ENCODE measurements around the gene MAML2.
"Not testable (repeated sequence)": the region's sequence is repeated elsewhere in the genome, so short reads cannot be mapped to it uniquely, and the experiment has no call there.

Gene MAML2

DNA sequence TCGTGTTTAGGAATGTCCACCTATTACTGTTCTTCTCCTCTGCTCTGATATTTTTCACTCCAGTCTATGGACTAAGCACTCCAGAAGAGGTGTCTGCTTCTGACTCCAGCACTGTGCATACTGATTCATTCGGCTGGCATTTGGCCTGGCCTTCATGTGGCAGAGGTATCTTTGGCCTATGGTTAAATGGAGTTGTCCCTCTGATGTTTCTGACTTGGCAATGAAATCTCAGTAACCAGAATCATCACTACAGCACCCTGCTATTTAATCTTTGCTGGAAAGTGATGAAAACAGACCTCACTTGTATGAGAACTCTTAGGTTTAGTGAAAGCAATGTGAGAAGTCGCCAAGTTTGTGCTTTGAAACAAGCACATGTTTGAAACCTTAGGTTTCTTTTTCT, 155.2 kb downstream of the MAML2 start:
- Histone ChIP-seq H3K27me3 (ENCODE audit: insufficient read depth, low read length, poor library complexity) (no peaks in the 10 kb centered on the region), H3K23ac (ENCODE audit: low read length) (no peak overlapping the region), H3K9ac (ENCODE audit: low read length) (no peak overlapping the region), H3K4me2 (ENCODE audit: low read length) (no peak overlapping the region), H3K56ac (ENCODE audit: low read length) (no peak overlapping the region), H4K8ac (ENCODE audit: low read depth, low read length) (no peak overlapping the region), H3K4me1 (ENCODE audit: control insufficient read depth, low read depth, low read length) (no peaks in the 10 kb centered on the region), H3K27ac (ENCODE audit: low read depth, low read length) (no peak overlapping the region), H2BK5ac (ENCODE audit: low read length) (no peak overlapping the region), H2BK120ac (ENCODE audit: low read depth, low read length) (no peak overlapping the region), H2AK5ac (ENCODE audit: low read length) (no peak overlapping the region), H3K79me2 (ENCODE audit: control insufficient read depth, insufficient read depth, low read length) (no peaks in the 10 kb centered on the region), H3K4me3 (ENCODE audit: low read length) (no peak overlapping the region), H2BK15ac (replicated peaks; ENCODE audit: low read depth) (peak overlapping the region; percentile 36), H3K79me1 (ENCODE audit: low read length) (no peaks in the 10 kb centered on the region), H4K5ac (ENCODE audit: low read length) (no peak overlapping the region), H3K4ac (ENCODE audit: low read depth, low read length) (no peak overlapping the region), H3K18ac (ENCODE audit: low read length) (peak overlapping the region; percentile 22), H3K36me3 (ENCODE audit: control insufficient read depth, insufficient read depth, low read length) (no peaks in the 10 kb centered on the region)
- no peak for DNase-seq
- no CpG with 5 or more reads among the region's 3 CpGs for WGBS (ENCODE audit: extremely low coverage, insufficient coverage, low lambda C conversion rate)

DNA sequence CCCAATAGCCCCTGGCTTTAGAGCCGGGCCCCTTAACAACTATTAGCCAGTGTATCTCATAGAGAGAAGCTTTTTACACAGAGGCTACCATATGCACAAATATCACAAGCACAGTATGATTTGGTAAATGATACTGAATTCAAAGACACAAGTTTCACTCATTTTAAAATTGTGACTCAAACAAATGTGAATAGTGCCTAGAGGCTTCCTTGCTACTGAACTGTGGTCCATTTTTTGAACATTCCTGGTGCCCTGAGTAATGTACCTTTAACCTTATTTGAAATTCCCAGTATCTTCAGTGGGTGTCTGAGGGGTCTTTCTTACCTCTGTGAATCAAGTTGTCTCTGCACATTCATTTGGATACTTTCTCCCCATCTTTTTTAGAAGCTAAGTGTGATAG, 156.2 kb downstream of the MAML2 start:
- no peak for DNase-seq
- no peaks in the 10 kb centered on the region for H3K79me2 ChIP-seq (ENCODE audit: control insufficient read depth, insufficient read depth, low read length)
- H4K5ac ChIP-seq (ENCODE audit: low read length) = no peak overlapping the region
- H3K27ac ChIP-seq (ENCODE audit: low read depth, low read length) = no peak overlapping the region
- H3K4me1 ChIP-seq (ENCODE audit: control insufficient read depth, low read depth, low read length) = no peaks in the 10 kb centered on the region
- no peak overlapping the region for H2AK5ac ChIP-seq (ENCODE audit: low read length)
- no peaks in the 10 kb centered on the region for H3K36me3 ChIP-seq (ENCODE audit: control insufficient read depth, insufficient read depth, low read length)
- no peak overlapping the region for H4K8ac ChIP-seq (ENCODE audit: low read depth, low read length)
- no peak overlapping the region for H3K4me2 ChIP-seq (ENCODE audit: low read length)
- H2BK5ac ChIP-seq (ENCODE audit: low read length) = no peak overlapping the region
- H2BK120ac ChIP-seq (ENCODE audit: low read depth, low read length) = no peak overlapping the region
- H3K4ac ChIP-seq (ENCODE audit: low read depth, low read length) = no peak overlapping the region
- no peak overlapping the region for H3K9ac ChIP-seq (ENCODE audit: low read length)
- H2BK15ac ChIP-seq (replicated peaks; ENCODE audit: low read depth) = no peak overlapping the region
- WGBS (ENCODE audit: extremely low coverage, insufficient coverage, low lambda C conversion rate) = no CpG with 5 or more reads among the region's 1 CpG
- no peak overlapping the region for H3K23ac ChIP-seq (ENCODE audit: low read length)
- H3K18ac ChIP-seq (ENCODE audit: low read length) = peak overlapping the region; percentile 30
- no peaks in the 10 kb centered on the region for H3K79me1 ChIP-seq (ENCODE audit: low read length)
- no peaks in the 10 kb centered on the region for H3K27me3 ChIP-seq (ENCODE audit: insufficient read depth, low read length, poor library complexity)
- H3K56ac ChIP-seq (ENCODE audit: low read length) = no peak overlapping the region
- no peak overlapping the region for H3K4me3 ChIP-seq (ENCODE audit: low read length)

DNA sequence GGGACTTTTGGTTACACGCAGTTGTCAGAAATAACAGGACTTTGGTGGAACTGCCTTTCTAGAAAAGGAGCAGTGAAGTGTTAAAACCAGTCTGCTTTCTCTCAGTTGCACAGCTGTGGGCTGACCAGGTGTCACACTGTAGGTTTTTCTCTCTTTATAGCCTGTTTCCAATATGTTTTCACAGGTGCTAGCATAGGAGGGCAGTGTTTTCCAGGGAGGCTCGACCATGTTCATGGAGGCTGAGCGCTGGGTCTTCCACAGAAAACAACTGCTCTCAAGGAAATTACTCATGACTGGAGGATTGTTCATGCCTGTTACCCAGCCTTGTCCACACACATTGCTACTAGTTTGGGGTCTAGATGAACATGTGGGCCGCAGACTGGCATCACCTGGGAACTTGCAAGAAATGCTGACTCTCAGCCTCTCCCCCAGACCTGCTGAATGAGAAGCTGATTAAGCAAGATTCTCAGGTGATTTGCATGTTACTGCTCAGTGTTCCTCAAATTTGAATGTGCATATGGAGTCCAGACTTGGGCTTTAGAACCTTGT, 157.7 kb downstream of the MAML2 start:
- H4K8ac ChIP-seq (ENCODE audit: low read depth, low read length) = peak overlapping the region; percentile 96
- H3K18ac ChIP-seq (ENCODE audit: low read length) = peak overlapping the region; percentile 46
- no peak overlapping the region for H3K23ac ChIP-seq (ENCODE audit: low read length)
- no peak overlapping the region for H3K4me3 ChIP-seq (ENCODE audit: low read length)
- H3K79me2 ChIP-seq (ENCODE audit: control insufficient read depth, insufficient read depth, low read length) = no peaks in the 10 kb centered on the region
- no peak overlapping the region for H2BK120ac ChIP-seq (ENCODE audit: low read depth, low read length)
- no peak overlapping the region for H3K4ac ChIP-seq (ENCODE audit: low read depth, low read length)
- WGBS (ENCODE audit: extremely low coverage, insufficient coverage, low lambda C conversion rate) = no CpG with 5 or more reads among the region's 4 CpGs
- no peak overlapping the region for H3K9ac ChIP-seq (ENCODE audit: low read length)
- H3K27me3 ChIP-seq (ENCODE audit: insufficient read depth, low read length, poor library complexity) = no peaks in the 10 kb centered on the region
- H2BK5ac ChIP-seq (ENCODE audit: low read length) = no peak overlapping the region
- H2BK15ac ChIP-seq (replicated peaks; ENCODE audit: low read depth) = no peak overlapping the region
- no peak for DNase-seq
- no peaks in the 10 kb centered on the region for H3K36me3 ChIP-seq (ENCODE audit: control insufficient read depth, insufficient read depth, low read length)
- H4K5ac ChIP-seq (ENCODE audit: low read length) = no peak overlapping the region
- H3K27ac ChIP-seq (ENCODE audit: low read depth, low read length) = no peak overlapping the region
- no peak overlapping the region for H3K56ac ChIP-seq (ENCODE audit: low read length)
- no peak overlapping the region for H3K4me2 ChIP-seq (ENCODE audit: low read length)
- H3K4me1 ChIP-seq (ENCODE audit: control insufficient read depth, low read depth, low read length) = peaks cover 4% of the 10 kb centered on the region
- no peak overlapping the region for H2AK5ac ChIP-seq (ENCODE audit: low read length)
- no peaks in the 10 kb centered on the region for H3K79me1 ChIP-seq (ENCODE audit: low read length)

DNA sequence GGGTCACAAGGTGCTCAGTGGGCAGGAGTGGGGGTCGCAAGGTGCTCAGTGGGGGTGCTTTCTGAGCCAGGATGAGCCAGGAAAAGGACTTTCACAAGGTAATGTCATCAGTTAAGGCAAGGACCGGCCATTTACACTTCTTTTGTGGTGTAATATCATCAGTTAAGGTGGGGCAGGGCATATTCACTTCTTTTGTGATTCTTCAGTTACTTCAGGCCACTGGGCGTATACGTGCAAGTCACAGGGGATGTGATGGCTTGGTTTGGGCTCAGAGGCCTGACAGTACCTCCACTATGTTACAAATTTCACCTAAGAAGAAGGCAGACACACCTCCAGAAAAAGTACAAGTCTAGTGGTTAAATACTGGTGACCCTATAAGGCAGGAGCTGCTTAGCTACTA, 162.1 kb downstream of the MAML2 start:
- H3K79me2 ChIP-seq (ENCODE audit: control insufficient read depth, insufficient read depth, low read length); H2BK120ac ChIP-seq (ENCODE audit: low read depth, low read length); H2BK15ac ChIP-seq (replicated peaks; ENCODE audit: low read depth); H3K27me3 ChIP-seq (ENCODE audit: insufficient read depth, low read length, poor library complexity); H3K4ac ChIP-seq (ENCODE audit: low read depth, low read length); H3K4me3 ChIP-seq (ENCODE audit: low read length); H3K27ac ChIP-seq (ENCODE audit: low read depth, low read length); H2BK5ac ChIP-seq (ENCODE audit: low read length); H3K9ac ChIP-seq (ENCODE audit: low read length); H3K4me1 ChIP-seq (ENCODE audit: control insufficient read depth, low read depth, low read length); H2AK5ac ChIP-seq (ENCODE audit: low read length); H3K36me3 ChIP-seq (ENCODE audit: control insufficient read depth, insufficient read depth, low read length); H3K23ac ChIP-seq (ENCODE audit: low read length); H3K79me1 ChIP-seq (ENCODE audit: low read length); H3K4me2 ChIP-seq (ENCODE audit: low read length); H4K8ac ChIP-seq (ENCODE audit: low read depth, low read length); DNase-seq; H4K5ac ChIP-seq (ENCODE audit: low read length); H3K18ac ChIP-seq (ENCODE audit: low read length); H3K56ac ChIP-seq (ENCODE audit: low read length): not testable (repeated sequence)
- WGBS (ENCODE audit: extremely low coverage, insufficient coverage, low lambda C conversion rate) = no CpG with 5 or more reads among the region's 4 CpGs

DNA sequence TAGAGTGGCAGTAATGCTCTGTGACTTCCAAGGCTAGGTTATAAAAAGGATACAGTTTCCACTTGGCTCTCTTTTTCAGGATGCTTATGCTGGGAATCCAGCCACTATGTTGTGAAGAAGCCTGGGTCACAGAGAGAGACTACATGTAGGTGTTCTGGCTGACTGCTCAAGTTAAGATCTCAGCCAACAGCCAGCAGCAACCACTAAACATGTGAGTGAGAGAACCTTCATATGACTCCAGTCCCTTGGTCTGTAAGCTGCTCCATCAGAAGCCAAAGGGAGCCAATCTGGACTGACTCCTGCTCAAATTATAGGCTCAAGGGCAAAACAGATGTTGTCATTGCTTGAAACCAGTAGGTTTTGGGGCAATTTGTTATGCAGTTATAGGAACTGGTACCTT, 162.7 kb downstream of the MAML2 start:
- no peak overlapping the region for H2BK120ac ChIP-seq (ENCODE audit: low read depth, low read length)
- H3K56ac ChIP-seq (ENCODE audit: low read length) = no peak overlapping the region
- no peak overlapping the region for H4K8ac ChIP-seq (ENCODE audit: low read depth, low read length)
- H3K36me3 ChIP-seq (ENCODE audit: control insufficient read depth, insufficient read depth, low read length) = no peaks in the 10 kb centered on the region
- H2AK5ac ChIP-seq (ENCODE audit: low read length) = no peak overlapping the region
- H2BK5ac ChIP-seq (ENCODE audit: low read length) = no peak overlapping the region
- H3K9ac ChIP-seq (ENCODE audit: low read length) = no peak overlapping the region
- H2BK15ac ChIP-seq (replicated peaks; ENCODE audit: low read depth) = no peak overlapping the region
- peak; percentile 25 for DNase-seq
- peaks cover 4% of the 10 kb centered on the region for H3K4me1 ChIP-seq (ENCODE audit: control insufficient read depth, low read depth, low read length)
- no peak overlapping the region for H3K27ac ChIP-seq (ENCODE audit: low read depth, low read length)
- no peak overlapping the region for H3K4me2 ChIP-seq (ENCODE audit: low read length)
- H3K4ac ChIP-seq (ENCODE audit: low read depth, low read length) = no peak overlapping the region
- H3K79me1 ChIP-seq (ENCODE audit: low read length) = no peaks in the 10 kb centered on the region
- H4K5ac ChIP-seq (ENCODE audit: low read length) = no peak overlapping the region
- H3K4me3 ChIP-seq (ENCODE audit: low read length) = no peak overlapping the region
- H3K23ac ChIP-seq (ENCODE audit: low read length) = no peak overlapping the region
- H3K79me2 ChIP-seq (ENCODE audit: control insufficient read depth, insufficient read depth, low read length) = no peaks in the 10 kb centered on the region
- H3K18ac ChIP-seq (ENCODE audit: low read length) = no peak overlapping the region
- no peaks in the 10 kb centered on the region for H3K27me3 ChIP-seq (ENCODE audit: insufficient read depth, low read length, poor library complexity)

DNA sequence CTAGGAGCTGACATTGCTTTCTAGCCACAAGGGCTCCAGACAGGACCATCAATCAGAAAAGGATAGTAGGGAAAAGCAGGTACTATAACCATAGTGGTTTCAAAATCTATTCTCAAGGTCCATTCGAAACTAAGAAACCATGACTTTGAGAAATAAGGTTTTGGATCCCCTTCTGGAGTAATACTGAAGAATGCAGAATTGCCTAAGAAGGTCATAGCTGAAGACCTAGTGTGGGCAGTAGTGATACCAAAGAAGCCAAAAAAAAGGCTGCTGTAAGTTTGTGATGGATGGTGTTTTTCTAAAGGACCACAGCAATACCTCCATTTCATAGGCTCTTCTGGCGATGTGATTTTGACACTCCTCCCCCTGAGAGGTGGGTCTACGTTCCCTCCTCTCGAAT, 163.1 kb downstream of the MAML2 start:
- no peaks in the 10 kb centered on the region for H3K36me3 ChIP-seq (ENCODE audit: control insufficient read depth, insufficient read depth, low read length)
- no peak overlapping the region for H3K4ac ChIP-seq (ENCODE audit: low read depth, low read length)
- H3K9ac ChIP-seq (ENCODE audit: low read length) = no peak overlapping the region
- WGBS (ENCODE audit: extremely low coverage, insufficient coverage, low lambda C conversion rate) = no CpG with 5 or more reads among the region's 4 CpGs
- no peak overlapping the region for H3K27ac ChIP-seq (ENCODE audit: low read depth, low read length)
- no peaks in the 10 kb centered on the region for H3K79me2 ChIP-seq (ENCODE audit: control insufficient read depth, insufficient read depth, low read length)
- no peak overlapping the region for H2AK5ac ChIP-seq (ENCODE audit: low read length)
- H4K8ac ChIP-seq (ENCODE audit: low read depth, low read length) = no peak overlapping the region
- no peaks in the 10 kb centered on the region for H3K27me3 ChIP-seq (ENCODE audit: insufficient read depth, low read length, poor library complexity)
- peaks cover 4% of the 10 kb centered on the region for H3K4me1 ChIP-seq (ENCODE audit: control insufficient read depth, low read depth, low read length)
- H3K23ac ChIP-seq (ENCODE audit: low read length) = no peak overlapping the region
- no peak overlapping the region for H3K4me2 ChIP-seq (ENCODE audit: low read length)
- H3K18ac ChIP-seq (ENCODE audit: low read length) = peak overlapping the region; percentile 23
- H3K79me1 ChIP-seq (ENCODE audit: low read length) = no peaks in the 10 kb centered on the region
- no peak for DNase-seq
- H3K4me3 ChIP-seq (ENCODE audit: low read length) = no peak overlapping the region
- no peak overlapping the region for H3K56ac ChIP-seq (ENCODE audit: low read length)
- H2BK5ac ChIP-seq (ENCODE audit: low read length) = no peak overlapping the region
- H4K5ac ChIP-seq (ENCODE audit: low read length) = no peak overlapping the region
- no peak overlapping the region for H2BK15ac ChIP-seq (replicated peaks; ENCODE audit: low read depth)
- no peak overlapping the region for H2BK120ac ChIP-seq (ENCODE audit: low read depth, low read length)
